ENCODE measurements around the gene GABRG3.

DNA sequence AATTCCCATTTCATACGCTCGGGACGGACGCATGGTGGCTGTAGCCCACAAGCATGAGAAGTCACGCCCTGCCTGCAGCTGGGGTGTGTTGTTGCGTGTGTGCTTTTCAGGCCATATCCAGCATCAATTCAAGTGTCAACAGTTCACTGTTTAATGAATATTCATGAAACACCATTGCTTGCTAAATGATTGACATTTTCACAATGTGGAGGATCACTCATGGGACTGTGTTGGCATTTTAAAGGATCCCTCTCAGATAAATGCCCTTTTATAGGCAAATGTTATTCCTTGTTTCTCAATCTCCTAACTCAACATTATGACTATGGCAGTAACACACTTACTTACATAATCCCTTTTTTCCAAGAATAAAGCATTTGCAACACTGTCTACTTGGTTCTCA, 511.3 kb downstream of the GABRG3 start:
- TF ChIP-seq CTCF (conservative IDR thresholded peaks at IDR 0.05; ENCODE audit: low read depth, low read length), result no peak
- TF ChIP-seq POLR2A (IDR thresholded peaks at IDR 0.05; ENCODE audit: low read depth, low read length), result no peak
- TF ChIP-seq NFE2L2 (IDR thresholded peaks at IDR 0.05; ENCODE audit: low read depth, low read length), result no peak
- TF ChIP-seq RFX5 (IDR thresholded peaks at IDR 0.05; ENCODE audit: low read depth, low read length), result no peak
- no peak for TF ChIP-seq MAFK (IDR thresholded peaks at IDR 0.05; ENCODE audit: low read depth, low read length)
- TF ChIP-seq RAD21 (IDR thresholded peaks at IDR 0.05; ENCODE audit: low read length), result no peak

Data from IMR-90 (cell line).